ENCODE data around the gene EDN2. TPM values are rescaled to one million over a fixed set of nuclear protein-coding genes. Genes with fewer than 3 reads are reported as not detected.

EDN2 gene
- total RNA-seq, 4 donors from 2014 or later: 2.3 to 10.2 (median 8.3) TPM

GRCh38 chr1:41479808-41480160, 4.7 kb downstream of the EDN2 start:
- WGBS: 83% methylated on average over 3 of the region's 3 CpGs
- Histone ChIP-seq H3K36me3 (no peaks in the 10 kb centered on the region), H3K4me3 (no peak overlapping the region), H3K27ac (no peak overlapping the region), H3K4me1 (peaks cover 69% of the 10 kb centered on the region), H3K27me3 (no peaks in the 10 kb centered on the region), H3K9me3 (no peaks in the 10 kb centered on the region)
- DNase-seq (ENCODE audit: low spot score in 2 of 2): no peak
- no peak for TF ChIP-seq POLR2AphosphoS5 (IDR thresholded peaks at IDR 0.05)
- no peak for TF ChIP-seq EP300 (IDR thresholded peaks at IDR 0.05)
- no peak for TF ChIP-seq POLR2A (IDR thresholded peaks at IDR 0.05)
- no peak for TF ChIP-seq CTCF (IDR thresholded peaks at IDR 0.05)

- no peak for DNase-seq (ENCODE audit: low spot score in 2 of 2)
- no peaks in the 10 kb centered on the region for H3K9me3 ChIP-seq
- 69% methylated on average over 17 of the region's 19 CpGs for WGBS
- no peaks in the 10 kb centered on the region for H3K36me3 ChIP-seq
- no peak overlapping the region for H3K4me3 ChIP-seq
- no peak overlapping the region for H3K27ac ChIP-seq
- peaks cover 70% of the 10 kb centered on the region for H3K4me1 ChIP-seq
- no peaks in the 10 kb centered on the region for H3K27me3 ChIP-seq
- TF ChIP-seq EP300 (IDR thresholded peaks at IDR 0.05) (no peak), CTCF (IDR thresholded peaks at IDR 0.05) (no peak), POLR2A (IDR thresholded peaks at IDR 0.05) (no peak)
These were observed 5.3 kb downstream of the EDN2 start for GRCh38 chr1:41479000-41479807.

GRCh38 chr1:41478118-41478748, 6.2 kb downstream of the EDN2 start:
- Histone ChIP-seq H3K4me3 (no peak overlapping the region), H3K9me3 (no peaks in the 10 kb centered on the region), H3K36me3 (no peaks in the 10 kb centered on the region), H3K27me3 (no peaks in the 10 kb centered on the region), H3K27ac (no peak overlapping the region), H3K4me1 (peaks cover 64% of the 10 kb centered on the region)
- DNase-seq (ENCODE audit: low spot score in 2 of 2): no peak
- WGBS: 87% methylated on average over 12 of the region's 12 CpGs
- TF ChIP-seq POLR2AphosphoS5 (IDR thresholded peaks at IDR 0.05) (no peak), CTCF (IDR thresholded peaks at IDR 0.05) (no peak), EP300 (IDR thresholded peaks at IDR 0.05) (no peak), POLR2A (IDR thresholded peaks at IDR 0.05) (no peak)

- Histone ChIP-seq H3K27ac (peak overlapping the region; percentile 22), H3K4me3 (no peak overlapping the region), H3K36me3 (no peaks in the 10 kb centered on the region), H3K9me3 (no peaks in the 10 kb centered on the region), H3K27me3 (no peaks in the 10 kb centered on the region), H3K4me1 (peaks cover 51% of the 10 kb centered on the region)
- TF ChIP-seq POLR2A (IDR thresholded peaks at IDR 0.05) (no peak), POLR2AphosphoS5 (IDR thresholded peaks at IDR 0.05) (no peak), EP300 (IDR thresholded peaks at IDR 0.05) (no peak), CTCF (IDR thresholded peaks at IDR 0.05) (no peak)
- WGBS: 45% methylated on average over 9 of the region's 11 CpGs
- DNase-seq (ENCODE audit: low spot score in 2 of 2): peak in 1 of 2 donors; percentile 62
These were observed 7.6 kb downstream of the EDN2 start for GRCh38 chr1:41476807-41477361.

All from suprapubic skin (tissue), 4 donors.